ENCODE results near the gene MORN1.

Gene MORN1

DNA sequence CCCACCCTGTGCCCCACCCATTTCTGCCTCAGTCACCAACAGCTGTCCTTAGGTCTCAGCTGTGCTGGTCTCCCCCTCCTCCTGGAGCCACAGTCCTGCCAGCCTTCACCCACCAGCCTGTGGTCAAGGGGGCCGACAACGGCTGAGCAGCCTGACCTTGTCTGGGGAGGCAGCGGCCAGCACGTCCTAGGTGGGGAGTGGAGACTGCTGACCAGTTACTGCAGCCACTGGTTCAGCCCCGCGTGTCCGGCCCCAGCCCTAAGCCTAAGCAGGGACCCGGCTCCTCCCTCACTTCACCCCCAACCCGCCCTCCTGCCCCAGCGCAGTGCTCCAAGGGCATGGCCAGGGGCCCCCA is 79.2 kb downstream of the MORN1 start:
- no peaks in the 10 kb centered on the region for H3F3A ChIP-seq (ENCODE audit: insufficient read depth)
- H3K4me2 ChIP-seq (ENCODE audit: low read depth, low read length, poor library complexity, severe bottlenecking), result no peak overlapping the region
- H3K27ac ChIP-seq (ENCODE audit: low read depth, low read length), result no peak overlapping the region
- H3K79me2 ChIP-seq (ENCODE audit: insufficient read depth, low read length), result no peaks in the 10 kb centered on the region
- no peaks in the 10 kb centered on the region for H3K9me2 ChIP-seq (replicated peaks; ENCODE audit: insufficient read depth, low read length)
- no peaks in the 10 kb centered on the region for H3K9me3 ChIP-seq (ENCODE audit: insufficient read depth, low read length)
- TF ChIP-seq, protein P1, sequence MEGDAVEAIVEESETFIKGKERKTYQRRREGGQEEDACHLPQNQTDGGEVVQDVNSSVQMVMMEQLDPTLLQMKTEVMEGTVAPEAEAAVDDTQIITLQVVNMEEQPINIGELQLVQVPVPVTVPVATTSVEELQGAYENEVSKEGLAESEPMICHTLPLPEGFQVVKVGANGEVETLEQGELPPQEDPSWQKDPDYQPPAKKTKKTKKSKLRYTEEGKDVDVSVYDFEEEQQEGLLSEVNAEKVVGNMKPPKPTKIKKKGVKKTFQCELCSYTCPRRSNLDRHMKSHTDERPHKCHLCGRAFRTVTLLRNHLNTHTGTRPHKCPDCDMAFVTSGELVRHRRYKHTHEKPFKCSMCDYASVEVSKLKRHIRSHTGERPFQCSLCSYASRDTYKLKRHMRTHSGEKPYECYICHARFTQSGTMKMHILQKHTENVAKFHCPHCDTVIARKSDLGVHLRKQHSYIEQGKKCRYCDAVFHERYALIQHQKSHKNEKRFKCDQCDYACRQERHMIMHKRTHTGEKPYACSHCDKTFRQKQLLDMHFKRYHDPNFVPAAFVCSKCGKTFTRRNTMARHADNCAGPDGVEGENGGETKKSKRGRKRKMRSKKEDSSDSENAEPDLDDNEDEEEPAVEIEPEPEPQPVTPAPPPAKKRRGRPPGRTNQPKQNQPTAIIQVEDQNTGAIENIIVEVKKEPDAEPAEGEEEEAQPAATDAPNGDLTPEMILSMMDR (IDR thresholded peaks at IDR 0.05; ENCODE audit: insufficient read depth, low read length, poor library complexity, severe bottlenecking), result no peak
- TF ChIP-seq EZH2phosphoT487 (conservative IDR thresholded peaks at IDR 0.05; ENCODE audit: low read length), result no peak
- no peak overlapping the region for H3K4me3 ChIP-seq (ENCODE audit: insufficient read depth, low read length, poor library complexity, severe bottlenecking)
- no peak overlapping the region for H2AFZ ChIP-seq (ENCODE audit: low read depth, low read length, severe bottlenecking)
- H3K36me3 ChIP-seq (ENCODE audit: low read length), result no peaks in the 10 kb centered on the region
- no peaks in the 10 kb centered on the region for H3K27me3 ChIP-seq (ENCODE audit: low read length)
- no peaks in the 10 kb centered on the region for H4K20me1 ChIP-seq (ENCODE audit: low read depth, low read length)
- no peak overlapping the region for H3K9ac ChIP-seq (ENCODE audit: low read length)

DNA sequence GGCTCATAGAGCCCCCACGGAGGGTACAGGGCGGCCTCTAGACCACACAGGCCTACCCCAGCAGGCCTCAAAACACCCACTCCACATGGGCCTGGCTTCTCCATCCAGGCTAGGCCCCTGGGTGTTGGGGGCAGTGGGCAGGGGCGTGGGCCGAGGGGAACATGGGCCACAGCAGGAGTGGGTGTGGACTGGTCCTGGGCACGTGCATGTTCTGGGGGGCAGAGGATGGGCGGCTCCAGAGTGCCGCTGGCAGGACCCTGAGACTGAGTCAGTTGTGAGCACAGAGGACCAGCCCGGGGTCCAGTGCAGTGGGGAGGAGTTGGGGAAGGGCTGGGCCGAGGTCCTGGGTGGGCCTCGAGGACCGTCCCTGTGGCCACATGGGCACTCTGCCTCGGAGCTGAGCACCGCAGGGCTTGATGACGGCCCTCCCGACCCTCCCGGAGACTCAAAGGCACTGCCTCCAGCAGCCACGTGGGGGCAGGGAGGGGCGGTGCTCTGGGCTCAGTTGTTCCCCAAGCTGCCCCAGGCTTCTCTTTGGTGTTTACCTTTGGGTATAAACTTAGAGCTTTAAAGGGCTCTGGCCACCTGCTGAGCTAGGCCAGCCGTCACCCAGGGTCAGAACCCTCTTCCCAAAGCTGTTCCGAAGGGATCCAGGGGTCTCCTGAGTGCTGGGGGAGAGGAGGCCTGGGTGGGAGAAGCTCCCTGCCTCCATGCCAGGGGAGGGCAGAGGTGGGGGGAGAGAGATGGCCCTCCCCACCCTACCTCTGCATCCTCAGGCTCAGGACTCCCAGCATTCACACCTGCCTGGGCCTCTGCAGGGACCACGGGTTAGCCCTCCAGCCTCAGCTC is 79.9 kb downstream of the MORN1 start:
- no peaks in the 10 kb centered on the region for H3K9me2 ChIP-seq (replicated peaks; ENCODE audit: insufficient read depth, low read length)
- H2AFZ ChIP-seq (ENCODE audit: low read depth, low read length, severe bottlenecking), result no peak overlapping the region
- no peak overlapping the region for H3K4me2 ChIP-seq (ENCODE audit: low read depth, low read length, poor library complexity, severe bottlenecking)
- no peaks in the 10 kb centered on the region for H3K9me3 ChIP-seq (ENCODE audit: insufficient read depth, low read length)
- H3K9ac ChIP-seq (ENCODE audit: low read length), result no peak overlapping the region
- TF ChIP-seq EZH2phosphoT487 (conservative IDR thresholded peaks at IDR 0.05; ENCODE audit: low read length), result no peak
- TF ChIP-seq, protein P1 (IDR thresholded peaks at IDR 0.05; ENCODE audit: insufficient read depth, low read length, poor library complexity, severe bottlenecking), result no peak
- no peaks in the 10 kb centered on the region for H3F3A ChIP-seq (ENCODE audit: insufficient read depth)
- H3K27me3 ChIP-seq (ENCODE audit: low read length), result no peaks in the 10 kb centered on the region
- H3K4me3 ChIP-seq (ENCODE audit: insufficient read depth, low read length, poor library complexity, severe bottlenecking), result no peak overlapping the region
- H3K27ac ChIP-seq (ENCODE audit: low read depth, low read length), result no peak overlapping the region
- H3K36me3 ChIP-seq (ENCODE audit: low read length), result no peaks in the 10 kb centered on the region
- H4K20me1 ChIP-seq (ENCODE audit: low read depth, low read length), result no peaks in the 10 kb centered on the region
- H3K79me2 ChIP-seq (ENCODE audit: insufficient read depth, low read length), result no peaks in the 10 kb centered on the region

DNA sequence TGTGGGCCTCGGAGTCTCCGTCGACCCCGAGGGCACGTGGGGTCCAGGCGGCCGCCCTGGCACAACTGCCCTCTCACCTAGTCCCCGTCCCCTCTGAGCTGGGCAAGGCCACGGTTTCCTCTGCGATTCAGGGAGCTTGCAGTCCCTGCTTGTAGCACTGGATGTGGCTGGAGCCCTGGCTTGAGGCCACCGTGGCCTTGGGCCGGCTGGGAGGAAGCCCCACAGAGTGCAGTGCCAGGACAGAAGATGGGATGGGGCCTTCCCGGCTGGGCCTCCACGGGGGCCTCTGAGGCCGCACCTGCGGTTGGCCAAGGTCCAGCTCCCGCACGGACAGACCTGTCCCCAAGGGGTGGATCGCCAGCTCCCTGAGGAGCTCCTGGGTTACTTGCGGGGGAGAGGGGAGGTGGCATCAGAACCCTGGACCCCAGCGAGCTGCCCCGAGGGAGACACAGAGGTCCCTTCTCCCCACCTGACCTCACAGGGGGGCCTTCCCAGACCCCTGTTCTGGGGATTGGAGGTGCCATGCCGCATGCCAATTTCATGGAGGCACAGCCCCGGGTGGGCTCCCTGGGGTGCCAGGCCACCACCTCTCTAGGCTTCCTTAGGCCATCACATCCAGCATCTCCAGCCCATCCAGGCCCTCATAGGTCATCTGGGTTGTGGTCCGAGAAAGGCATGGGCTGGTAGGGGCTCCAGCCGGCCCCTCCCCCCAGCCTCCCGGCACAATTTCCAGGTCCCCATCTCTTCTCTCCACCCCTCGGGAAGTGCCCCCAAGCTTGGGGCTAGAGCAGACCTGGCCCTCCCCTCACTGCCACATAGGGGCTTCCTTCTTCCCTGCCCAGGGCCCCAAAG is 80.8 kb downstream of the MORN1 start:
- H2AFZ ChIP-seq (ENCODE audit: low read depth, low read length, severe bottlenecking), result no peak overlapping the region
- no peaks in the 10 kb centered on the region for H3K27me3 ChIP-seq (ENCODE audit: low read length)
- H3K9ac ChIP-seq (ENCODE audit: low read length), result no peak overlapping the region
- no peaks in the 10 kb centered on the region for H4K20me1 ChIP-seq (ENCODE audit: low read depth, low read length)
- TF ChIP-seq, protein P1 (IDR thresholded peaks at IDR 0.05; ENCODE audit: insufficient read depth, low read length, poor library complexity, severe bottlenecking), result no peak
- no peak for TF ChIP-seq EZH2phosphoT487 (conservative IDR thresholded peaks at IDR 0.05; ENCODE audit: low read length)
- no peaks in the 10 kb centered on the region for H3F3A ChIP-seq (ENCODE audit: insufficient read depth)
- no peaks in the 10 kb centered on the region for H3K79me2 ChIP-seq (ENCODE audit: insufficient read depth, low read length)
- H3K9me2 ChIP-seq (replicated peaks; ENCODE audit: insufficient read depth, low read length), result no peaks in the 10 kb centered on the region
- H3K9me3 ChIP-seq (ENCODE audit: insufficient read depth, low read length), result no peaks in the 10 kb centered on the region
- no peak overlapping the region for H3K27ac ChIP-seq (ENCODE audit: low read depth, low read length)
- H3K36me3 ChIP-seq (ENCODE audit: low read length), result no peaks in the 10 kb centered on the region
- H3K4me3 ChIP-seq (ENCODE audit: insufficient read depth, low read length, poor library complexity, severe bottlenecking), result no peak overlapping the region
- H3K4me2 ChIP-seq (ENCODE audit: low read depth, low read length, poor library complexity, severe bottlenecking), result no peak overlapping the region
